Activated naive CD4-positive, alpha-beta T cell treated with anti-CD3 and anti-CD28 coated beads, Interleukin-2, amount 50 U/mL, for 72 hours (primary cell): ENCODE data around the gene BTG2. TPM values are rescaled to one million over a fixed set of nuclear protein-coding genes. Genes with fewer than 3 reads are reported as not detected.

Source experiments
- ATAC-seq, 2 donors: fragments of 150-1000 bp; cut with Tn5 transposase; 2 replicates each; pipeline ENCODE4 v1.10.0; 2021; ENCODE audit warnings: mild to moderate bottlenecking in 2 of 2, moderate library complexity in 2 of 2
- DNase-seq, 2 donors: peaks; one replicate each; pipeline ENCODE4 v3.0.0; 2021 to 2022; ENCODE audit warnings: low spot score in 2 of 2
- H3K27ac Mint-ChIP-seq, 2 donors: one replicate each; pipeline ENCODE4 v1.8.0; 2022; ENCODE audit warnings: mild to moderate bottlenecking in 2 of 2, mixed read lengths in 2 of 2
- H3K36me3 Mint-ChIP-seq, 2 donors: one replicate each; pipeline ENCODE4 v1.8.0; 2022; ENCODE audit warnings: mixed read lengths in 2 of 2
- H3K9me3 Mint-ChIP-seq, 2 donors: one replicate each; pipeline ENCODE4 v1.8.0; 2022; ENCODE audit warnings: mixed read lengths in 2 of 2
- total RNA-seq, 2 donors: library from RNA; stranded (reverse); gene quantifications; one replicate each; pipeline ENCODE4 v1.2.3, GENCODE V29; 2022

BTG2 gene
- total RNA-seq, 2 donors from 2014 or later: 87.2 to 185 TPM

- peak in 1 of 2 donors; percentile 67 for DNase-seq
- H3K36me3 Mint-ChIP-seq: no peaks in the 10 kb centered on the region
- H3K9me3 Mint-ChIP-seq: no peaks in the 10 kb centered on the region
- ATAC-seq: peak; percentile 83 to 86
- H3K27ac Mint-ChIP-seq: no peak overlapping the region
Observed at GRCh38 chr1:203340112-203340790, 34.9 kb downstream of the BTG2 start.

- Mint-ChIP-seq H3K36me3 (no peaks in the 10 kb centered on the region), H3K27ac (no peak overlapping the region), H3K9me3 (no peaks in the 10 kb centered on the region)
- peak; percentile 65 to 73 for ATAC-seq
- DNase-seq: peak in 1 of 2 donors; percentile 61
Observed at GRCh38 chr1:203342192-203342940, 37.0 kb downstream of the BTG2 start.

- no peak overlapping the region for H3K27ac Mint-ChIP-seq
- ATAC-seq: no peak
- H3K9me3 Mint-ChIP-seq: no peaks in the 10 kb centered on the region
Observed at GRCh38 chr1:203343956-203344754, 38.8 kb downstream of the BTG2 start.

DNA sequence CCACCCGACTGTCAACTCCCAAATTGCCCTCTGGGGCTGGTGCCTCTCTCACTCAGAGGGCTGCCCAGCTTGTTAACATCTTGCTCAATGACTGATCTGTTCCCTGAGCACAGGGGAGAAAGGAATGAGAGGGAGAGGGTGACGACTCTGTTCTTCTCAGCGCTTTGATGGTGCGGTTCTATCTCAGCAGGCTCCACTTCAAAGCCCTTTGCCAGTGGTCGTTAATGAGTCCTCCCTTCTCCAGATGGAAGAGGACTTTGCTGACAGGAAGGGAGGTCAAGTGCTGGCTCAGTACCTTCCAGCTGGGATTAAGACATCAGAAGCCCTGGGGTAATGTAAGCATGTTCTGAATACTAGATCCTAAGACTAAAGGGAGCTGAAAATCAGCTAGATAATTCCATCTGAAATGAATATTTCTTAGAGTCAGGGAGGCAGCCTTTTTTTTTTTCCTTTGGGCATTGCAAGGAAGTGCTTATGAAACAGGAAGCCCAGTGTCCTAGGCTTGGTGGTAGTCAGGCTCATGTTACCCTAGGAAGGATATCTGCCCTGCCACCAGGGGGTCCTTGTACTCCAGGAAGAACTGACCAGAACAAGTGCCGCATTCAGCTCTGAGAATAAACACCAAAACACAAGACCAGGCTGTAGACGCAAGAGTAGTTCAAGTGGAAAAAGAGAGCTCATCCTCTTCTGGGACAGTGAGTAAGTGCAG, 40.9 kb downstream of the BTG2 start:
- Mint-ChIP-seq H3K9me3 (no peaks in the 10 kb centered on the region), H3K36me3 (no peaks in the 10 kb centered on the region), H3K27ac (no peak overlapping the region)
- DNase-seq: no peak
- ATAC-seq: no peak

More at GRCh38 chr1:203343956-203344754, 38.8 kb downstream of the BTG2 start:
- DNase-seq: no peak
- no peaks in the 10 kb centered on the region for H3K36me3 Mint-ChIP-seq

- ATAC-seq (no peak), DNase-seq (no peak)
- Mint-ChIP-seq H3K9me3 (no peaks in the 10 kb centered on the region), H3K36me3 (no peaks in the 10 kb centered on the region), H3K27ac (no peak overlapping the region)
Observed at GRCh38 chr1:203346769-203347102, 41.4 kb downstream of the BTG2 start.

DNA sequence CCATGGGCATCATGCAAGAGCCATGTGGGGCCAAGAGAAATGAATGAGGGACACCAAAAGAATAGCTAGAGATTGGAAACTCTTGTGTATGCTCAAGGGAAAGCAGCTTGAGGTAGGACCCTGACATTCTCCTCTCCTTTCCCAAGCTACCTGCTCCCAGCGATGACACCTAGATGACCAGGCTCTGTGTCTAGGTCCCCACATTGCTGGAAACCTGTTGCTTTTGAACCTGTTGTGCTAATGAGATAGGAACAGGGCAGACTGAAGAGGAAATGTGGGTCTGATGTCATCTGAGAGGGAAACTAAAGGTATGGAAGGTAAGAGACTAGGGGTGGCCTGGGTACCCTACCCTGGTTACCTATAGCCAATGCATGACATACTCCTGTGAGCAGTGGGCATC, 43.8 kb downstream of the BTG2 start:
- H3K9me3 Mint-ChIP-seq: no peaks in the 10 kb centered on the region
- H3K36me3 Mint-ChIP-seq: no peaks in the 10 kb centered on the region
- ATAC-seq (no peak), DNase-seq (no peak)
- H3K27ac Mint-ChIP-seq: no peak overlapping the region

DNA sequence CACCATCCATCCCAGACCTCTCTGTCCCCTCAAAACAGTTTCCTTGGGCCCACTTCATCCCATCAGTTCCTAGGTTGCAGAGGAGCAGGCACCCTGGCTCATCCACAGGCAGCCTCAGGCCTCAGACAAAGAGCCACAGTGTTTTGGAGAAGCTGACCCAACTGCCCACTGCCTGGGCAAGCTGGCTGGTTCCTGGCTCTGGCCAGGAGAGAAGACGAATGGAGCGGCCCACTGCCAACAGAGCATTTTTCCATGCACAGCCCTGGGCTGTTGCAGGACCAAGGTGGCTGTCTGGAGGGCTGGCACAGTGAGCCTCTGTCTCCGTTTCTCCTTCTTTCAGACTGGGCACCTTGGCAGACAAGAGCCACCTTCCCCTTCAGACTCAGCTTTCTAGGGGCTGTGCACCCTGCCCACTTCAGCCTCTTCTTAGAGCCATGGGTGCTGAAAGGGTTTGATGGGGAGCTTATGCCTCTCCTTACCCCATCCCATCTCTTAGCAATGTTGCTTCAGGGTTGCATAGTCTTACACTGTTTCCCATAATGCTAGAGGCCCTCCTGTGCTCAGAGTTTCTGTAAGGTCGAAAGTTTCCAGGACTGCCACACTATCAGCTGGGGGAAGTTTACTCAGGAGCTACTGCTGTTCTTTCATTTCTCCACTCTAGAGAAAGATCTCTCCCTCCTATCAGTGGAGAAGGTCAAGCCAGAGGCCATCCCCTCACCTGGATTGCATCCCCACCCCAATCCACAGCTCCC, 44.6 kb downstream of the BTG2 start:
- no peak for ATAC-seq
- Mint-ChIP-seq H3K36me3 (no peaks in the 10 kb centered on the region), H3K9me3 (no peaks in the 10 kb centered on the region), H3K27ac (no peak overlapping the region)
- no peak for DNase-seq

DNA sequence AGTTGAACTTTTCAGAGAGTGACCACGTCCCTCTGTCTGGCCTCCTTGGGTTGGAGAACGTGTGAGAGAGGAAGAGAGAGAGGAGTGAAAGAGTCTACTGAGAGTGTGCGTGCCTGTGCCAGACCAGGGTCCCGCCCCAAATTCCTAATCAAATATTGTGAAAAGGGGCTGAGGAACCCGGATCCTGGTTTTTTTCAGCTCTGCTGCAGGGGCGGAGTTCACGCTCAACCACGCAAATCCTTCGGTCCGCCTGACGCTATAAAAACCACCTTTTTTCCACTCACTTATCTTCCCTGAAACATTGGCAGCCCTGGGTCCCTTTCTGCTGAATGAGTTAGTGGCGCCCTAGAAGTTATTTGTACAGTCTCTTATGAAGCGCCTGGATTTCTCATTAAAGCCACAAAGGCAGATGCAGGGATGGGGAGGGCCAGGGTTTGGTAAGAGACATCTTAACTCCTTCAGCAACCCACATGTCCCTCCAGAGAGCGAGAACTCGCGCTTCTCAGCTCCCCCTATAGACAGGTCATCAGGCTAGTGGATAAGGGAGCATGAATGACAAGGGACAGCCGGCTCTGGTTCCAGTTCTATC, 45.8 kb downstream of the BTG2 start, which contains the start of gene FMOD:
Gene FMOD (minus strand): TSS at position 86 of the 589 bp plus-strand sequence. CDS start 2,852 bp downstream, outside the sequence.
- ATAC-seq (peak in 1 of 2 donors; percentile 64), DNase-seq (no peak)
- Mint-ChIP-seq H3K36me3 (no peaks in the 10 kb centered on the region), H3K9me3 (no peaks in the 10 kb centered on the region), H3K27ac (peak within 1 kb of the TSS; percentile 27 to 69)

GRCh38 chr1:203353486-203353885, 48.2 kb downstream of the BTG2 start:
- H3K27ac Mint-ChIP-seq: no peak overlapping the region
- peaks cover 0 to 3% of the 10 kb centered on the region in 2 donors for H3K9me3 Mint-ChIP-seq
- no peak for DNase-seq
- no peaks in the 10 kb centered on the region for H3K36me3 Mint-ChIP-seq
- no peak for ATAC-seq

- ATAC-seq: no peak
- H3K27ac Mint-ChIP-seq: no peak overlapping the region
- no peaks in the 10 kb centered on the region for H3K36me3 Mint-ChIP-seq
Observed at GRCh38 chr1:203354246-203354645, 48.9 kb downstream of the BTG2 start.

GRCh38 chr1:203359010-203359571, 53.8 kb downstream of the BTG2 start:
- peaks cover 0 to 3% of the 10 kb centered on the region in 2 donors for H3K9me3 Mint-ChIP-seq
- H3K27ac Mint-ChIP-seq: no peak overlapping the region
- ATAC-seq (no peak), DNase-seq (no peak)
- H3K36me3 Mint-ChIP-seq: no peaks in the 10 kb centered on the region

More at GRCh38 chr1:203354246-203354645, 48.9 kb downstream of the BTG2 start:
- H3K9me3 Mint-ChIP-seq: peaks cover 0 to 3% of the 10 kb centered on the region in 2 donors
- DNase-seq: no peak

Other genes with a start within 250 kb of the BTG2 start
- not detected for gene MYOG, start 219.5 kb upstream of the BTG2 start, total RNA-seq
- not detected for gene ADORA1, start 177.8 kb upstream of the BTG2 start, total RNA-seq
- gene MYBPH, start 129.7 kb upstream of the BTG2 start, total RNA-seq: not detected
- gene CHI3L1, start 118.8 kb upstream of the BTG2 start, total RNA-seq: under 1 TPM in 1 of 2 donors, not detected in 1; 0.49 TPM
- 1 to 10 TPM; 1.3 to 2.2 TPM for gene CHIT1, start 75.8 kb upstream of the BTG2 start, total RNA-seq
- gene FMOD, start 45.6 kb downstream of the BTG2 start, total RNA-seq: 1 to 10 TPM in 1 of 2 donors, under 1 TPM in 1; 0.68 to 1.4 TPM
- gene PRELP, start 170.3 kb downstream of the BTG2 start, total RNA-seq: under 1 TPM in 1 of 2 donors, not detected in 1; 0.07 TPM
- gene OPTC, start 188.6 kb downstream of the BTG2 start, total RNA-seq: not detected